ENCODE results near the gene AGO4.

- no peak for TF ChIP-seq CTCF (IDR thresholded peaks at IDR 0.05; ENCODE audit: low read length)
- no peak for TF ChIP-seq EZH2 (optimal IDR thresholded peaks at IDR 0.05; ENCODE audit: low read depth, low read length)
Measured at GRCh38 chr1:35850051-35850450, 42.2 kb downstream of the AGO4 start.
